ENCODE measurements around the gene TMEM51.

Gene TMEM51

GRCh38 chr1:15122331-15122730, 31.2 kb upstream of the TMEM51 start:
- DNase-seq (ENCODE audit: low read depth in 1 of 2, low spot score in 1 of 2): no peak
- Histone ChIP-seq H3K27ac (replicated peaks) (no peak overlapping the region), H3K4me3 (replicated peaks; ENCODE audit: insufficient read depth, low read length) (no peak overlapping the region), H3K27me3 (ENCODE audit: insufficient read depth, poor library complexity, severe bottlenecking) (no peaks in the 10 kb centered on the region)
- no peak for TF ChIP-seq REST (IDR thresholded peaks at IDR 0.05; ENCODE audit: insufficient replicate concordance, low read depth)
- TF ChIP-seq GABPA (IDR thresholded peaks at IDR 0.05; ENCODE audit: low read depth): no peak
- no peak for TF ChIP-seq POLR2AphosphoS5 (IDR thresholded peaks at IDR 0.05; ENCODE audit: low read depth)
- TF ChIP-seq, protein P1, sequence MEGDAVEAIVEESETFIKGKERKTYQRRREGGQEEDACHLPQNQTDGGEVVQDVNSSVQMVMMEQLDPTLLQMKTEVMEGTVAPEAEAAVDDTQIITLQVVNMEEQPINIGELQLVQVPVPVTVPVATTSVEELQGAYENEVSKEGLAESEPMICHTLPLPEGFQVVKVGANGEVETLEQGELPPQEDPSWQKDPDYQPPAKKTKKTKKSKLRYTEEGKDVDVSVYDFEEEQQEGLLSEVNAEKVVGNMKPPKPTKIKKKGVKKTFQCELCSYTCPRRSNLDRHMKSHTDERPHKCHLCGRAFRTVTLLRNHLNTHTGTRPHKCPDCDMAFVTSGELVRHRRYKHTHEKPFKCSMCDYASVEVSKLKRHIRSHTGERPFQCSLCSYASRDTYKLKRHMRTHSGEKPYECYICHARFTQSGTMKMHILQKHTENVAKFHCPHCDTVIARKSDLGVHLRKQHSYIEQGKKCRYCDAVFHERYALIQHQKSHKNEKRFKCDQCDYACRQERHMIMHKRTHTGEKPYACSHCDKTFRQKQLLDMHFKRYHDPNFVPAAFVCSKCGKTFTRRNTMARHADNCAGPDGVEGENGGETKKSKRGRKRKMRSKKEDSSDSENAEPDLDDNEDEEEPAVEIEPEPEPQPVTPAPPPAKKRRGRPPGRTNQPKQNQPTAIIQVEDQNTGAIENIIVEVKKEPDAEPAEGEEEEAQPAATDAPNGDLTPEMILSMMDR (IDR thresholded peaks at IDR 0.05; ENCODE audit: insufficient read depth, low read length): no peak
- TF ChIP-seq SPI1 (IDR thresholded peaks at IDR 0.05; ENCODE audit: borderline replicate concordance, low read depth): no peak

- no peak for DNase-seq (ENCODE audit: low read depth in 1 of 2, low spot score in 1 of 2)
- Histone ChIP-seq H3K27me3 (ENCODE audit: insufficient read depth, poor library complexity, severe bottlenecking) (no peaks in the 10 kb centered on the region), H3K4me3 (replicated peaks; ENCODE audit: insufficient read depth, low read length) (no peak overlapping the region), H3K27ac (replicated peaks) (no peak overlapping the region)
- TF ChIP-seq GABPA (IDR thresholded peaks at IDR 0.05; ENCODE audit: low read depth) (no peak), POLR2AphosphoS5 (IDR thresholded peaks at IDR 0.05; ENCODE audit: low read depth) (no peak), REST (IDR thresholded peaks at IDR 0.05; ENCODE audit: insufficient replicate concordance, low read depth) (no peak), SPI1 (IDR thresholded peaks at IDR 0.05; ENCODE audit: borderline replicate concordance, low read depth) (no peak)
- TF ChIP-seq, protein P1 (IDR thresholded peaks at IDR 0.05; ENCODE audit: insufficient read depth, low read length): no peak
These were observed 30.3 kb upstream of the TMEM51 start for GRCh38 chr1:15123270-15123669.

DNA sequence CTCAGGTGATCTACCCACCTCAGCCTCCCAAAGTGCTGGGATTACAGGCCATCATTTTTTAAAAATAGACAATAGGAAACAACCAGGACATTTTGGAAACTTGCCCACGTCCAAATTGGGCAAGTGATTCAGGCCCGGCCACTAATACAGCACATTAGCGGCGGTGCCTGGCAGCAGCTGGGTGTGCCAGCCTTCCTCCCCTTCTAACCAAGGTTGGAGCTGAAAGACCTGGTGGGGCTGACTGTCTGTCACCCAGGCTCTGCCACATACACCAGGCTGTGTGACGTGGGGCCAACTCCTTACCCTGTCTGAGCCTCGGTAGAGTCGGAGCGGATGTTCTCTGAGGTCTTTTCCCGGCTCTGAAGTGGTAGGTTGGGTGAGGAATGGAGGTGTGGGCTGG, 29.6 kb upstream of the TMEM51 start:
- no peak overlapping the region for H3K27ac ChIP-seq (replicated peaks)
- H3K27me3 ChIP-seq (ENCODE audit: insufficient read depth, poor library complexity, severe bottlenecking): no peaks in the 10 kb centered on the region
- DNase-seq (ENCODE audit: low read depth in 1 of 2, low spot score in 1 of 2): no peak
- H3K4me3 ChIP-seq (replicated peaks; ENCODE audit: insufficient read depth, low read length): no peak overlapping the region
- no peak for TF ChIP-seq POLR2AphosphoS5 (IDR thresholded peaks at IDR 0.05; ENCODE audit: low read depth)
- TF ChIP-seq GABPA (IDR thresholded peaks at IDR 0.05; ENCODE audit: low read depth): no peak
- TF ChIP-seq, protein P1 (IDR thresholded peaks at IDR 0.05; ENCODE audit: insufficient read depth, low read length): no peak
- no peak for TF ChIP-seq REST (IDR thresholded peaks at IDR 0.05; ENCODE audit: insufficient replicate concordance, low read depth)
- no peak for TF ChIP-seq SPI1 (IDR thresholded peaks at IDR 0.05; ENCODE audit: borderline replicate concordance, low read depth)
